Loucy (cell line): ENCODE data around the gene MMP17.

Experiments used
- CTCF ChIP-seq: fragments of 200-600 bp; sonication (generic); conservative IDR thresholded peaks from 2 replicates; pipeline ENCODE4 v1.5.1; 2014; ENCODE audit warnings: mild to moderate bottlenecking, antibody characterized with exemption, low read length
- EZH2phosphoT487 ChIP-seq: fragments of 200-600 bp; IDR thresholded peaks from 2 replicates; pipeline ENCODE4 v1.6.1; 2018; ENCODE audit warnings: antibody characterized with exemption, mild to moderate bottlenecking, moderate library complexity, borderline replicate concordance

- TF ChIP-seq CTCF (no peak), EZH2phosphoT487 (no peak)
These were observed 30.6 kb upstream of the MMP17 start for GRCh38 chr12:131797588-131797934.
